GM18867 (cell line): ENCODE measurements around the gene HYLS1.

Experiments
- ATAC-seq: cut with Tn5 transposase; IDR thresholded peaks from one replicate; pipeline ENCODE4 v1.9.1; 2021; ENCODE audit warnings: mild to moderate bottlenecking, moderate library complexity; ENCODE audit not compliant: unreplicated experiment

HYLS1 gene

GRCh38 chr11:125947419-125948277 is 60.2 kb downstream of the HYLS1 start:
- ATAC-seq, result no peak

GRCh38 chr11:125948278-125949051 is 61.0 kb downstream of the HYLS1 start:
- ATAC-seq, result no peak

GRCh38 chr11:125949271-125950177 is 62.1 kb downstream of the HYLS1 start:
- no peak for ATAC-seq

- no peak for ATAC-seq
These were observed 62.7 kb downstream of the HYLS1 start for GRCh38 chr11:125950178-125950490.
